ENCODE results near the gene FRS3. TPM values are rescaled to one million over a fixed set of nuclear protein-coding genes. Genes with fewer than 3 reads are reported as not detected.

Gene FRS3
- total and polyA plus RNA-seq, 2 of the 13 experiments (the other 11 are each of a cell fraction or from before 2014, with no cell fraction given): 3.0 to 7.4 TPM

DNA sequence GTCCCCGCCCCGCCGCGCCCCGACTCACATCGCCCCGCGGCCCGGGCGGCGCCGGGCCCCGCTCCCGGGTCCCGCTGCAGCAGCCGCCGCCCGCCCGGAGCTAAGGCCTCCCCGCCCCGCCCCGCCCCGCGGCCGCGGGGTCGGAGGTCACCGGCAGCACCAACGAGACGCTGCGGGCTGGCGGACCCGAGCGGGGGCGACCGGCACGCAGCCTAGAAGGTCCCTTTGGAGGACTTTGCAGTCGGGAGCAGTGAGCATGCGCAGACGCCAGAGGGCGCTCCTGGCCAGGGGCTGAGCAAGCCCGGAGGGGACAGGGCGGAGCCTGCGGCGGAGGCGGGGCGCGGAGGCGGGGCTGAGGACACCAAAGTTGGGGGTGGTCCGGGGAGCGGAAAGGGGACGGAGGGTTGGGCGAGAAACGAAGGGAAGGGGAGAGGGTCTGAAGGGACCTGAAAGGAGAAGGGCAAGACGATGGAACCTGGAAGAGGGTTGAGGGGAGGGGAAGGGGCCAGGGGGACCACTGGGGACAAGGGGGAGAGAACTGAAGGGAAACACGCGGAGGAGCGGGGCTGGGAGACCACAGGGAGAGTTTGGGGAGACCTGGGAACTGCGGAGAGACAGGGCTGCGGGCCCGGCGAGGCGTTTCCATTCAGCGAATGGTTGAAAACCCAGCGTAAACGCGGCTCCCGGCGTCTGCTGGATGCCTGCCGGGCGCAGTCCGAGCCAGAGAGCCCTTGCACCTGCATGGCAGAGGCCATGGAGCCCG, at the start of gene FRS3 (continued):
- TF ChIP-seq GATA4 (IDR thresholded peaks at IDR 0.05; ENCODE audit: borderline replicate concordance, low read depth) (no peak; the same call in 1 of the 2 replicates), CCDC6 (CRISPR knock-in tag; IDR thresholded peaks at IDR 0.05) (peak; percentile 84), ZNF567 (CRISPR knock-in tag; IDR thresholded peaks at IDR 0.05; ENCODE audit: borderline replicate concordance) (peak; percentile 42; the same call in 1 of the 2 replicates), RFXANK (CRISPR knock-in tag; IDR thresholded peaks at IDR 0.05) (no peak), ZNF367 (CRISPR knock-in tag; IDR thresholded peaks at IDR 0.05; ENCODE audit: borderline replicate concordance) (no peak), MTF2 (CRISPR knock-in tag; IDR thresholded peaks at IDR 0.05; ENCODE audit: borderline replicate concordance) (no peak), TBX2 (CRISPR knock-in tag; IDR thresholded peaks at IDR 0.05; ENCODE audit: borderline replicate concordance) (peak; percentile 76; the same call in 1 of the 2 replicates), FOXK2 (IDR thresholded peaks at IDR 0.05) (no peak), JUNB (CRISPR knock-in tag; IDR thresholded peaks at IDR 0.05; ENCODE audit: borderline replicate concordance) (no peak), ZHX2 (IDR thresholded peaks at IDR 0.05; ENCODE audit: low read depth) (0 out of 2 replicates have a peak, but pooled peaks have one; percentile 70), ZHX2 (CRISPR knock-in tag; IDR thresholded peaks at IDR 0.05; ENCODE audit: borderline replicate concordance) (no peak), ZNF891 (CRISPR knock-in tag; IDR thresholded peaks at IDR 0.05) (peak; percentile 78), PHF8 (CRISPR knock-in tag; IDR thresholded peaks at IDR 0.05) (peak; percentile 69), ZNF12 (CRISPR knock-in tag; IDR thresholded peaks at IDR 0.05) (0 out of 2 replicates have a peak, but pooled peaks have one; percentile 13), MYNN (CRISPR knock-in tag; IDR thresholded peaks at IDR 0.05; ENCODE audit: low read depth) (0 out of 2 replicates have a peak, but pooled peaks have one; percentile 19), CTCF (CRISPR knock-in tag; IDR thresholded peaks at IDR 0.05) (peak; percentile 99), ZNF770 (CRISPR knock-in tag; IDR thresholded peaks at IDR 0.05) (peak; percentile 34; the same call in 1 of the 2 replicates), ZNF484 (CRISPR knock-in tag; IDR thresholded peaks at IDR 0.05; ENCODE audit: borderline replicate concordance, low read depth) (no peak)
